ENCODE results near the gene MATN1.
"Not testable (repeated sequence)": the region's sequence is repeated elsewhere in the genome, so short reads cannot be mapped to it uniquely, and the experiment has no call there.

The MATN1 gene

DNA sequence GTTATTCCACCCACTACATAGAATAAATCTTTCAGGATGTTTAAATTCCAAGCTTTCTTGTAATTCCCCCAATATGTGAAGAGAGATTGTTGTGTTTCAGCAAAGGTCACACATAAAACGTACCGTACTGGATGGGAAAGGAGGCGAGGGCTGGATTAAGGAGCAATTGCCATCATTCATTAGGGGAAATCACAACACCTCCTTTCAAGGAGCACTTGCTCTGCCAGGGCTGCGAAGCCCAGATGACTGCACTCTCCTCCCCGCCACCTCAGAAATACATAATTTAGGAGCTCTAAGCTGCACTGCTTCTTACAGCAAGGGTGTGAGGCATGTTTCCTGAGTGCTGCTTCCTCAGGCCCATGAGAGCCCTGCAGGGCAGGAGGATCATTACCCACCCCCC lies 29.6 kb downstream of the MATN1 start:
- no peak for DNase-seq

DNA sequence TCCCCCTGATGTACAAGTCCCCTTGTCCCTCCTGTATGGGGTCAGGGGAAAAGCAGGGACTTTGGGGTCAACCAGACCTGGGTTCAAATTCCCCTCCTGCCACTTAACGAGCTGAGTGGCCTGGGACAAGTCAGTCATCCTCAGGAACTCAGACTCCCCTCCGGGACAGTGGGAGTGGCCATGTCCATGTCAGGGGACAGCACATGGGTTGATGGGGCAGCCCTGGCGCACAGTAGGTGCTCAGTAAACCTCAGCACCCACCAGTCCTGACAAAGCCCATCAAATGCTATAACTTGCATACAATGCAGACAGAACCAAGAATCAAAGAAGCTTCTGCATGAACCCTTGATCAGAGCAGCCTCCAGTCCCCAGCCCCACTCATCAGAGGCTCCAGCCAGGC lies 30.0 kb downstream of the MATN1 start:
- DNase-seq = no peak

DNA sequence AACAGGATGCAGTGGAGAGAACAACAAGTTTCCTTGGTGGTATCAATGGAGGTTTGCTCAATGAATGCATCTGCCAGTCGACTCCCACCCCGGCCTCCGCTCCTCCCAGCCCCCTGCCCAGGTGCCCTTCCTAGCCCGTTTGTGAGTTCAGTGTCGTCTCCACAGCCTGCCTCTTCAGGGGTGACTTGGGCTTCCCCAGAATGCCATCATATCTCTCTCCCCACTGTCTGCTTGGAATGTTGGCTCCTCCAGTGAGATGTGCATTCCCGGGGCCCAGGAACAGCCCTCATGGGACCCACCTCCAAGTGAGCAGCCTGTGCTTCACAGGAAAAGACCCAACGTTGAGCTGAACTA lies 30.5 kb downstream of the MATN1 start:
- DNase-seq = no peak

DNA sequence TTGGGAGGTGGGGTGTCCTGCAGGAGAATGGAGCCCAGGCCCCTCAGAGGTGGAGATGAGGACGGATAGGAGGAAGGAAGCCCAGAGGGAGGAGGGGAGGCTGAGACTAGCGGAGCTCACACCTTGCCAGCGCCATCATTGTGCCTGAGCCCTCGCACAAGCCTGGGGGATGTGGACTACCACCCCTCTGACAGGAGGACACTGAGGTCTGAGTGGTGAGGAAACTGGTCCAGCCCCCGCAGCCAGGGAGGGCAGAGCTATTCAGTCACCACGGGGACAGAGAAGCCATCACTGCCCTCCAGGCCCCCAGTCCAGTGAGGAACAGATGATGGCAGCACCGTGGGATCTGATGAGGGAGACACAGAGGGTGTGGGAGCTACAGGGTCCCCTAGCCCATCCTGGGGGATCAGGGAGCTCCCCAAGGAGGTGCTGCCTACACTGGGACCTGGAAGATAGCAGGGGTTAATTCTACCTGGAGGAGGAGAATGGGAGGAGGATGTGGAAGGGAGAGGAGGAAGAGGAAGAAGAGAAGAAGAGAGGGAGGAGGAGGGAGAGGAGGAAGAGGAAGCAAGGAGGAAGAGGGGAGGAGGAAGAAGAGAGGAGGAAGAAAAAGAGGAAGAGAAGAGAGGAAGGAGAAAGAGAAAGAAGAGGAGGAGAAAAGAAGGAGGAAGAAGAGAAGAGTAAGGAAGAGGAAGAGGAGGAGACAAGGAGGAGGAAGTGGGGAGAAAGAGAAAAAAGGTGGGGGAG lies 31.0 kb downstream of the MATN1 start:
- DNase-seq = no peak

DNA sequence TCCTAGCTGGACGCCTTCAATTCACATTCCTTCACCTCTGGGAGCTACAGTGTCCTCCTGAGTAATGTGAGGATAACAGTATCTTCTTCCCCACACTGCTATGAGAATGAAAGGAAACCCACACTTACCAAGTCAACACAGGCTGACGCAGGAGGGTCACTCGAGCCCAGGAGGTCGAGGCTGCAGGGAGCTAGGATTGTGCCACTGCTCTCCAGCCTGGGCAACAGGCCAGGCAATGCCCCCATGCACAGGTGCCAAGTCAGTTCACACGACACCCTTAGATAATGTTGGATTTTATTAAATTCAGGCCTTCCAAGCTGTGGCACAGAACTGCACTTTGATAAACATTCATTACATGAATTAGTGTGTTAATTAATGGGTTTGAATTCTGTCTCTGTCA lies 31.9 kb downstream of the MATN1 start:
- DNase-seq = no peak

DNA sequence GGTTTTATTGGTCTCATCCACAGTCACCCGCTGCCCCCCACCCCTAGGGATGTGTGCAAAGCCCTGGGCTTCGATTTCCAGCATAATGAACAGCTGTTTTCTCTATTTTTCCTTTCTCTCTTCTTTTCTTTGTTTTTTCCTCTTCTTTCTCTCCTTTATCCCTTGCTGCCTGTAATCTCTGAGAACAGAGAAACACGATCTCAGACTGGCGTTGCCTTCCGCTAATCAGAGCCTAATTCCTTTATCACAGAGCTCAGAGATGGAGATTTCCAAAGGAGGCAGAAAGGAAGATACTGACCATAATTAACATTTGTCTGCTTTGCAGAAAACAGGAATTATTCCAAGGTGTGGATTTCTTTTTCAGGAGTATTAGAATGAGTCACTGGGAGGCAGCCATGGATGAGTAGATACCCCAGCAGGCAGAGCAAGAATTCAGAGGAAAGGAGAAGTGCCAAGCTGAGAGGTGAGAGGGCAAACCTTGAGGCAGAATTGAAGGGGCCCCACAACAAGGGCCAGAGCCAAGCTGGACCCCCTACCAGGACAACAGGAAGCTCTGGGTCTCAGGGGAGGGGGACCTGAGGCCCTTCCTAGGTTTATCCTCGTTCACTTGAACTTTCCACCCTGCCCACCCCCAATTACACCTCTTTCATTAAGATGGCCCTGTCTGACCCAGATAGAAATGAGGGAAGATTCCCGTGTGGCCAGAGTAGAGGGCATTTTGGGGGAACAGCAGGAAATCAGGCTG lies 33.3 kb downstream of the MATN1 start:
- DNase-seq = no peak

DNA sequence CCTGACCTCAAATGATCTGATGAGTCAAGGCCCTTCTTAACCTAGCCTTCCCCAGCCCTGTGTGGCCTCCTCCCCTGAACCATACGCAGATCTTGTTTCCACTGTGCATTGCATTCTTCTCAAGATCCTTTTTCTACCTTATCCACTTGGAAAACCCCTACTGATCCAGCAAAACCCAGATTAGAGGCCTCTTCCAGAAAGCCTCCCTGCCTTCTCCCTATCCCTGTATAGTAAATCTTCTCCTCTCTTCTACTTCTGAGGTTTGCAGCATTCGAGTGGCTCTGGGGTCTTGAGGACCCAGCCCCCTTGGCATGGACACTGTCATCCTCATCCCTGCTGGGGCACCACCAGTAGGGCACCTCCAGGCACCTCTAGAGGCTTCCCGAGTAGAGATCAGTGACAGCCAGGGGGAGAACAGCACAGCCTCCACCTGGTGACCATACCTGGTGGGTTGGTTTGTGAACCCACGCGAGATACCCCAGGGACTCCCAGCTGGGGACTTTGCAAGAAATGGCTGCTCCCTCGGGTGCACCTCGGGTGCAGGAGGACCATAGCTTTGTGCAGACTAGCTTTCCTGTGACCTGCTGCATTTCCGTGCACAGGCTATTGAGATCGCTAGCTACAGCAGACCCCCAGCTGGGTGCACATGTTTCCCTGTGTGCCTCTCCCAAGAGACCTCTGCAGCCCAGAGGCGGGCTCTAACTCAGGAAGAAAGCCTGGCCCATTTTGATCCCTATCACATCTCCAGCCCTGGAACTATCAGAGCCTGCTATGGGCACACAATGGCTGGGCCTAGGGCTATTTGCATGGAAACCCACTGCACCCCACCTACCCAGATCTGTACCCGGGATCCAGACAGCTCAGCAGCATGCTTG lies 34.2 kb downstream of the MATN1 start:
- no peak for DNase-seq

DNA sequence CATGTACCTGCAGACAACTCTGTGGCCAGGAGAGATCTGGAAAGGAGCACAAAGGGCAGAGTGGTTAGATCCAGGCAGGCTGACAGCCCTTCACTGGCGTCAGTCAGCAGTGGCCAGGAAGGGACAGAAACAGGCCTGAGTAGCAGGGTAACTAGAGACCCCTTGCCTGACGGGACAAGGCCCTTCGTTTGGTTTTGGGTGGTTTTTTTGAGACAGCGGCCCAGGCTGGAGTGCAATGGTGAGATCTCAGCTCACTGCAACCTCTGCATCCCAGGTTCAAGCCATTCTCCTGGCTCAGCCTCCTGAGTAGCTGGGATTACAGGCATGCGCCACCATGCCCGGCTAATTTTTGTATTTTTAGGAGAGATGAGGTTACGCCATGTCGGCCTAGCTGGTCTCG lies 34.9 kb downstream of the MATN1 start:
- DNase-seq = not testable (repeated sequence)

DNA sequence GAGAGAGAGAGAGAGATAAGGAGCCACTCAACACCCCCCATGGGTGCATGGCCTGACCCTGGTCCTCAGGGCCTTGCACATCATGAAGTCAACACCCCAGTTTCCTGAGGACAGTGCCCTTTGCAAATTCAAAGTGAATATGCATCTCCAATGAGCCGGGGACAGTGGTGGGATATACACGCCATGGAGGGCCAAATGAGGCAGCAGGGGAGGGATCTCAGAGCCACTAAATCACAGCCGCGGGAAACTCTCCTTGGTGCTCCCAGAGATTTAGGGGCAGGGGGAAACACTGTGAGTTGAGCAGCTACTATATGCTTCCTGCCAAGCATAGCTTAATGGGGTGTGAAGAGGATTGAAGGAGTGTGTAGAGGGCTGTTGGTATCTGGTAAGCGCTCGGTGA lies 35.5 kb downstream of the MATN1 start:
- no peak for DNase-seq

DNA sequence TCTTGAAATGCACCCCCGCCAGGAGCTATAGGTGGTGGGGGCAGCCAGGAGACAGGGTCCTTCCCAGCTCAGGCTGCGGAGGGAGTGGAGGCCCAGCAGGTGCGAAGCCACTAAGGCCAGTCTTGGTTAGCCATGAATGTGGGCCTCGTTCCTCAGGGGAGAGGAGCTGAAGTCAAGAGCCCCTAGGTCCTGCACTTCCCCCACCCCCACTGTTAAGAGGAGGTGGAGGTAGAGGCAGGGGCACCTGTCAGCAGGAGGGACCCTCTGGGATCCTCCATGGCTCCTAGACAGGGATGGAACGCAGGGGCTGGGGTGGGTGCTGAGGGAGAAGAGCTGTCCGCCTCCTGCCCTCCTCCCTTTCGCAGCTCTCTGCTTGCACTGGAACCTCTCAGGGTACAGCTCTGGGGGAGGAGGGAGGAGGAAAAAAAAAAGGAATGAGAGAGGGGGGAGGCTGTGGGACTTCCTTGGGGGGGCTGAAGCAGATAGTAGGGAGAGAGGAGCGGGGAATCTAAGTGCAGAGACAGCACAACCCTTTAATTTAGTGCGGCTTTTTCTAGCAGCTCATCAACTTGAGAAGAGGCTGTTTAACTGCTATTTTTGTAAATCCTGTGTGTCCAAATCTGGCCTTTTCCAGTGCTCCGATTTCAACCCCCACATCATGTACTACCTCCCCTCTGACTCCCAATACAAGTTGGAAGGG lies 37.0 kb downstream of the MATN1 start:
- no peak for DNase-seq

DNA sequence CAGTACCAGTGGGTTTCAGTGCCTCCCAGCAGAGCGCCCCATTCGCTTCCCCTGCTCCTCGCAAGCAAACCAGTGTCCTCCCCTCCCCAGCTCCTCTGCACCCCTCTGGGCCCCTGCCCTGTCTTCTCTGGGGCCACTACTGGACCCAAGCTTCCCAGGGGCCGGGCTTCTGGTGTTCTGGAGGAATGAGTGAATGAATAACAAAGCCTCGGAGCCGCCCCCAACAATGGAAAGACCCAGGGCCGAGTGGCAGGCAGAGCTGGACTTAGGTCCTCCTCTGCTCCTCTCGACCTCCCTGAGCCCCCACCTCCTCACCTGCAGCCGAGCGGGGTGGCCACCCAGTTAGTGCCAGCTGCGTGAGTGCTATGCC lies 37.6 kb downstream of the MATN1 start:
- no peak for DNase-seq

DNA sequence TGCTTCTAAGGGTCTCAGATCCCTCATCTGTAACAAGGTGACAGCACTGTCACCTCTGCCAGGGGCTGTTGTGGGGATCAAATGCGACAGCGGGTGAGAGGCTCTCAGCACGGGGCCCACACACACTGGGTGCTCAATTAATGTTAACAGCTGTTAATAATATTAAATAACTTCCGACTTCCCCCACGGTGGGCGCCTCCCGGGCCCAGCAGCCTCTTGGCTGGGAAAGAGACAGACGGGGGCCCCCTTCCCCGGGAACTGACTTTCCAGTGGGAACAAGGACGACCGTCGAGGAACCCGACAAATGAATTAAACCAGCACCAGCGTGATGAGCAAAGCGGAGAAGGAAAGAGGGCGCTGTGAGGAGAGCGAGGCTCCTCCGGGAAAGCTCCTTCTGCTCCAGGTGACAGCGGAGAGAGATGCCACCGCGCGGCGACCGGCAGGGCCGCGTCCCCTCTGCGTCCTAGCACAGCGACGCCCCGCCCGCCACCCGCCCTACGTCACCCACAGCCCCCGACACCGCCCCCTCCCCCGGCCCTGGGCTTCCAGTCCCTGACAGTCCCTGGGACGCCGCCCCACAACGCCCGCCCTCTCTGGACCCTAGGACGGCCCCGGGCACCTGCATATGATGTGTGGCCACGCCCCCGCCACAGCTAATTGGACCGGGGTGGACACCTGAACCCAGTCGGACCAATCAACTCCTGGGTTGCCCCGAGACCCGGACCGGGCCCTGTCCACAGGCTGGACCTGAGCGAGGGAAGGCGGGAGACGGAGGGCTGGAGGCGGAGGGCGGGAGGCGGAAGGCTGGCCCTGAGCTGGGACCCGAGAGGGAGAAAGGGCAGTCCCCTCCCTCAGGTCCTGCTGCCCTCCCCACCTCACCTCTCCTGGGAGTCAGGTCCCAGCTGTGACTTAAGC lies 38.2 kb downstream of the MATN1 start:
- no peak for DNase-seq

DNA sequence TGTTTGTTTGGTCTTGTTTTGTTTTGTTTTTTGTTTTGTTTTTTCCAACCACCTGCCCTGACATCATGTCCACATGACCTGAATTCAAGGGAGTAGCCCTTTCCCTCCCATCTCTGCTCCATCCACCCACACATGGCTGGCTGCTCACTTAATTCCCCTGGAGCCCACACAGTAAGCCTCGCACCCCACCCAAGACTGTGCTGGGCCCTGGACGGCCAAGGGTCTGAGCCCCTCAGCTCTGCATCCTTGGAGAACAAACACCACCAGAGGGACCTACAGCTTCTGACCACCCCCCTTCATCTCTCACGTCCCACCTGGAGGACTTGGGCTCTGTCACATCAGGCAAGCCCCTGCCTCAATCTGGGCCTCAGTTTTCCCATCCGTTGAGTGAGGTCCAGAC lies 39.1 kb downstream of the MATN1 start:
- no peak for DNase-seq

DNA sequence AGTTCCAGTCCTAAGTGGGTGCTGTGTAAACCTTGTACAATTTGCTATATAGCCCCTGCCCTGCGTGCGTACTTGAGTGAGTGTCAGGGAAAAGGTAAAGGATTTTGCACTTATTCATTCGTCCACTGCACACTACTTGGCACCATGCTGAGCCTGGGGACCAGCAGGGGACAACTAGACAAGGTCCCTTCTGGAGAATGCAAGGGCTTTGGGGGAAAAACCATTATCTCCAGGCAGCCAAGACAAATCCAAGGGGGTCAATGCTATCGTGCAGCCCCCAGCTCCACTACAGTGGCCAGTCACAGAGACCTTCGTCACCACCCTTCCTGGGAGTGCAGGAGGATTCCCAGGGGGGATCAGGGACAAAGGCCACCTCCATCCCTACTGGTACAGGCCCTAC lies 39.7 kb downstream of the MATN1 start:
- no peak for DNase-seq

DNA sequence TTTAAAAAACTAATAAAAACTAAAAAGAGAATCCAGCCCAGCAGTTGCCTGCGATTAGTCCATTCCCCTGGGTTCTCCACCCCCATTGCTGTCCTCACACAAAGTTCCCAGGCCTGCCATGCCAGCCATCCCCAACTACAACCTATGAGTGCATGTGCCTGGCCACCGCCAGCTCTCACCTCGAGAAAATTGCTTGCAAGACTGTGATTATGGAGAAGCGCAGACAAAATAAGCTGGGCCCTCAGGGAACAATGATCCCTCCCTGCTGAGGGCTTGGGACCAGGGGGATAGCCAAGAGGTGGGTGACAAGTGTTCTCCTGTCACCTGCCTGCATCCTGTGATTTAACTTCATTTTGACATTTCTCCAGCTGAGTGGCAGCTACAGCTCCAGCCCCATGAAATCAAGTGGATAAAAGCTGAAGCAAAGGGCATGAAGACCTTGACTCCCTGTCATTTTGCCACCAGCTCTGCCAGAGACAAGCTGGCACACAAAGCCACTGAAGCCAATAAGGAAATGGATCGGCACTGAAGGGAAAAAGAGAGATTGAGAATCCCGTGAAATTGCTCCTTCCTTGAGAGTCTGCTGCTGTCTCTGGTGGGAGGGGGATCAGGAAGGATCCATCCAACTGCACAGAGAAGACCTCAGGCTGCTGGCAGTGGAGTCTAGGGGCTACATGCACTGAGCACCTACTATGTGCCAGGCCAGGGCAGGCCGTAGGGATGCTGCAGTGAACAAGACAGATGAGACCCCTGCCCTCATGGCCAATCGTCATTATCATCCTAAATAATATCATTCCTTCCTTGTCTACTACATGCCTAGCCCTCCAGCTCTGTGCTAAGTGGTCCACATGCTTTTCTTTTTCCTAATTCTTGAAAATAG lies 40.7 kb downstream of the MATN1 start:
- DNase-seq = no peak

DNA sequence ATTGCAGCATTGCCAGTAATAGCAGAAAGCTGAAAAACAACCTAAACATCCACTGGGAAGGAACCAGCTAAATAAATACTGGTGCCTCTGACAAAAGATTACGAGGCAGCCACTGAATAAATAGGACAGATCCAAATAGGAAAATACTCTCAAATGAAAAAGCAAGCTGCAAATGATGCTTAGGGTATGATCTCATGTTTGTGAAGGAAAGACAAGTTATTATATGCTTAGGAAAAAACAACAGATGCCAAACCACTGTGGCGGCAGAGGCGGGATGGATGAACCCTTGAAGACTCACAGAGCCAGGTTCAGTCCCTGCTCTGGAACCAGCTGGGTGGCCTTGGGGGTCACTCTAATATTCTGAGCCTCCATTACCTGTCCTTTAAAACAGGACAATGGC lies 41.6 kb downstream of the MATN1 start:
- no peak for DNase-seq

DNA sequence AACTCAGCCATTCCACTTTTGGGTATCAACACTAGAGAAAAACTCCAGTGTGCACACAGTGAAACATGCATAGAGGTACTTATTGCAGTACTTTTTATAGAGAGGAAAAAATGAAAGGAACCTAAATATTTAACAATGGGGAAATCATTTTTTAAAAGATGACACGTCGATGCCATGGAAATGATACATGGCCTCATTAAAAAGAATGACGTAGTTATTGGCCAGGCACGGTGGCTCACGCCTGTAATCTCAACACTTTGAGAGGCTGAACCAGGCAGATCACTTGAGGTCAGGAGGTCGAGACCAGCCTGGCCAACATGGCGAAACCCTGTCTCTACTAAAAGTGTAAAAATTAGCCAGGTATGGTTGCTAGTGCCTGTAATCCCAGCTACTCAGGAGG lies 42.5 kb downstream of the MATN1 start:
- DNase-seq = no peak

DNA sequence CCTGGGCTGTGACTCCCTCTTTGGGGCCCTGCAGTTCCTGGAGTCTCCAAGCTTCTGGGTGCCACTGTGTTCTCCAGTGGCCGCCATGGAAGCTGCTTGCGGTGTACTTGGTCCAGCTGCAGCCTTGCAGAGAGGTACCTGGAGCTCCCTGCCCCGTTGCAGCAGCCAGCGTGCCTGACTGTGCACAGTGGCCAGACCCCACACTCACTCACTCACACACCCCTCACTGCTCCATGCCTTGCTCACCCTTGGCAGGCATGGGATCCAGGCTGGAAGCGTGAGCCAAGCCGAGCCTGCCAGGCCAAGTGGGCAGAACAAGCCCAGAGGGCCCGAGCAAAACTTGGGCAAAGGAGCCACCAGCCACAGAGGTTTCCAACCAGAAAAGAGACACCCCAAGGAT lies 43.0 kb downstream of the MATN1 start:
- DNase-seq = no peak

DNA sequence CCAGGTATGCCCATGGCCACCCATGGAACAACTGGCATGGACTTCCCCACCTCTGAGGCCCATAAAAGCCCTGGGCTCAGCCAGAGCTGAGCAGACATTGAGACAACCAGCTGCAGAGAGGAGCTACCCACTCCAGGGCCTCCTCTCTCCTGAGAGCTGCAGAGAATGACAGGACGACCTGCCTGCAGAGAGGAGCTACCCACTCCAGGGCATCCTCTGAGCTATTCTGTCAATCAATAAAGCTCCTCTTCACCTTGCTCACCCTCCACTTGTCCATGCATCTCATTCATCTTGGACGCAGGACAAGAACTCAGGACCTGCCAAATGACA lies 43.4 kb downstream of the MATN1 start:
- DNase-seq = no peak

DNA sequence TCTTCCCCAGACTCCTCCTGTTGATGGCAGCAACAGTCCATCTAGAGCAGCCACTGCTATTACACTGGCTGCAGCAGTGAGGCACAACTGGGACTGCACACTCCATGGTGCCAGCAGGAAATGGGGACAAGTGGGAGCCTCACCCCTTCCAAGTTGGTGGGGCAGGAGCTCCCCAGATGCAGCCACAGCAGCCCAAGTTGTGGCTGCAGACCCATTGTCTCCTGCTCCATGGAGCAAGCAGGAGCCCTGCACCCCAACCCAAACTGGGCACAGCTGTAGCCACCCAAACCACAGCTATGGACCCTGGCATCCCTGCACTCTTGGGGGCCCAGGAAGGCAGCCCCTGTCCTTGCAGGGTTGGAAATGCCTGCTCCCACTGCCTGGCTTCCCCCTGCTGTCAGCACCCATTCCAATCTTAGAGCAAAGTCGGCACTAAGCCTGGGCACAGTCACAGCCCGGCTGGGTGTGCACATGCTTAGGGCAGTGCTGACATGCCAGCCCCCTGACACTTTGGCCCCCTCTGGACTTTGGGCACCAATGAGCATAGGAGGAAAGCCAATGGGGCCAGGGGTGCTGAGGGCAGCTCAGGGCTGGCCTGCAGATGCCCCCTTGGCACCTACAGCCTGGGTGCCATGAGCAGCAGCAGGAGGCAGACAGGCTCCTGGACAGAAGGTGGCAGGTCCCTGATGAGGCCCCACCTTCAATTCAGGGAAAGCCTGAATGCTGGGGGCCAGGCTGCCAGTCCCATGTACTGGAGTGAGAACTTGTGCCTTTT lies 44.0 kb downstream of the MATN1 start:
- no peak for DNase-seq
